ENCODE measurements around the gene SLX9. TPM values are rescaled to one million over a fixed set of nuclear protein-coding genes. Genes with fewer than 3 reads are reported as not detected.

SLX9 gene
- total RNA-seq, 4 donors from 2014 or later, result 8.1 to 46.0 (median 16.6) TPM

GRCh38 chr21:44947930-44948331 is 8.1 kb downstream of the SLX9 start:
- Histone ChIP-seq H3K27me3 (no peaks in the 10 kb centered on the region), H3K4me3 (no peak overlapping the region), H3K36me3 (no peaks in the 10 kb centered on the region), H3K4me1 (peaks cover 0 to 19% (median 10%) of the 10 kb centered on the region in 4 donors), H3K27ac (no peak overlapping the region), H3K9me3 (no peaks in the 10 kb centered on the region)
- DNase-seq, result no peak
- intact Hi-C loops (cut with DNase I; ENCODE audit: low total_unique reads) (loop anchor here (2.0 kb wide), 1 partner anchor 183 kb away; no protein-coding TSS in a partner anchor), in situ Hi-C loops (cut with MboI; ENCODE audit: low pct_ligation_motif_present in 1 of 4, low pct_unique_long_range_greater_than_20kb in 1 of 4, low sequenced_read_pairs in 3 of 4) (loop anchor here in 3 of 4 donors (5.0 to 25.0 kb wide), 3 partner anchors 136 to 189 kb away; partner anchors contain the start of genes SUMO3 (in 1 of the 3) and UBE2G2 (in 1 of the 3))
- WGBS, 2 donors (ENCODE audit: low coverage in 1 of 2), result 60 to 94% methylated on average over 1 to 32 of the region's 33 CpGs
- TF ChIP-seq POLR2AphosphoS5 (IDR thresholded peaks at IDR 0.05) (no peak), POLR2A (IDR thresholded peaks at IDR 0.05) (no peak), EP300 (IDR thresholded peaks at IDR 0.05; ENCODE audit: low read depth) (no peak)
- TF ChIP-seq, protein P1, sequence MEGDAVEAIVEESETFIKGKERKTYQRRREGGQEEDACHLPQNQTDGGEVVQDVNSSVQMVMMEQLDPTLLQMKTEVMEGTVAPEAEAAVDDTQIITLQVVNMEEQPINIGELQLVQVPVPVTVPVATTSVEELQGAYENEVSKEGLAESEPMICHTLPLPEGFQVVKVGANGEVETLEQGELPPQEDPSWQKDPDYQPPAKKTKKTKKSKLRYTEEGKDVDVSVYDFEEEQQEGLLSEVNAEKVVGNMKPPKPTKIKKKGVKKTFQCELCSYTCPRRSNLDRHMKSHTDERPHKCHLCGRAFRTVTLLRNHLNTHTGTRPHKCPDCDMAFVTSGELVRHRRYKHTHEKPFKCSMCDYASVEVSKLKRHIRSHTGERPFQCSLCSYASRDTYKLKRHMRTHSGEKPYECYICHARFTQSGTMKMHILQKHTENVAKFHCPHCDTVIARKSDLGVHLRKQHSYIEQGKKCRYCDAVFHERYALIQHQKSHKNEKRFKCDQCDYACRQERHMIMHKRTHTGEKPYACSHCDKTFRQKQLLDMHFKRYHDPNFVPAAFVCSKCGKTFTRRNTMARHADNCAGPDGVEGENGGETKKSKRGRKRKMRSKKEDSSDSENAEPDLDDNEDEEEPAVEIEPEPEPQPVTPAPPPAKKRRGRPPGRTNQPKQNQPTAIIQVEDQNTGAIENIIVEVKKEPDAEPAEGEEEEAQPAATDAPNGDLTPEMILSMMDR (IDR thresholded peaks at IDR 0.05), result no peak

DNA sequence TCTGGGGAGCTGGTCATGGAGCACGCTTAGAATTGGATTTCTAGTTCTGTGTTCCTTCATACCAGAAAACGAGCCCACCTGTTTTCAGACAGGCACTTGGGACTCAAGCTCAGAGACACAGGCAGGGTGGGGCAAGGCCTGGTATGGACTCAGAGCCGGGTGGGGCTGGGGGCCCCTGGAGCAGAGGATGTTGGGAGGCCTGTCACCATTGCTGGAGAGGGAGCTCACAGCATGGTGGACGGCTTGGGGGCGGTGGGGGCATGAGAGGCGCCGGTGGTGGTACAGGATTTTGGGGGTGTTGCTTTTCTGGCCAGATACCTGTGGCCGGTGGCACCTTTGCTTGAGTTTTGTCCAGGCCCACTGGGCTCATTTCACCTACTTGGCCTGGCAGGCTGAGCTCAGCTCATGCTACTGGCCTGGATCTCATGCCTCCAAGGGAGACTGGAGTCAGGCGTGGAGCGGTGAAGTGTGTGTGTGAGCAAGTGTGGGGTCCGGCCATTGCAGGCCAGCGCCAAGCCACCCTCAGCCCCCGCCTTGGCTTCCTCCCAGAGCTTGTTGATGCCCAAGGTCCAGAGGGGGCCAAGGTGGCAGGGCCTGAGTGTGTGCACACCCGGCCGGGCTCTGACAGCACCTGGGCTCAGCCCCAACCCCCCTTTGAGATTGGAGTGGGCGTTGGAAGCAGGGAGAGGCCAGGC is 8.7 kb downstream of the SLX9 start:
- 94% methylated on average over 15 of the region's 16 CpGs; no CpG with 5 or more reads in 1 of the 2 donors for WGBS, 2 donors (ENCODE audit: low coverage in 1 of 2)
- Histone ChIP-seq H3K27me3 (no peaks in the 10 kb centered on the region), H3K9me3 (no peaks in the 10 kb centered on the region), H3K4me3 (no peak overlapping the region), H3K4me1 (peaks cover 0 to 17% (median 11%) of the 10 kb centered on the region in 4 donors), H3K27ac (no peak overlapping the region), H3K36me3 (no peaks in the 10 kb centered on the region)
- DNase-seq, result no peak
- in situ Hi-C loops (cut with MboI; ENCODE audit: low pct_ligation_motif_present in 1 of 4, low pct_unique_long_range_greater_than_20kb in 1 of 4, low sequenced_read_pairs in 3 of 4) (loop anchor here in 3 of 4 donors (5.0 to 25.0 kb wide), 3 partner anchors 136 to 189 kb away; partner anchors contain the start of genes SUMO3 (in 1 of the 3) and UBE2G2 (in 1 of the 3)), intact Hi-C loops (cut with DNase I; ENCODE audit: low total_unique reads) (loop anchor here (2.0 kb wide), 1 partner anchor 182 kb away; no protein-coding TSS in a partner anchor)
- TF ChIP-seq, protein P1 (IDR thresholded peaks at IDR 0.05), result no peak
- TF ChIP-seq POLR2AphosphoS5 (IDR thresholded peaks at IDR 0.05) (no peak), POLR2A (IDR thresholded peaks at IDR 0.05) (no peak), EP300 (IDR thresholded peaks at IDR 0.05; ENCODE audit: low read depth) (no peak)

- Histone ChIP-seq H3K27ac (no peak overlapping the region), H3K27me3 (no peaks in the 10 kb centered on the region)
Measured at GRCh38 chr21:44949161-44949778, 9.4 kb downstream of the SLX9 start.

More at GRCh38 chr21:44949161-44949778, 9.4 kb downstream of the SLX9 start:
- no peak for TF ChIP-seq POLR2AphosphoS5 (IDR thresholded peaks at IDR 0.05)
- TF ChIP-seq POLR2A (IDR thresholded peaks at IDR 0.05), result no peak
- TF ChIP-seq EP300 (IDR thresholded peaks at IDR 0.05; ENCODE audit: low read depth), result no peak
- TF ChIP-seq, protein P1 (IDR thresholded peaks at IDR 0.05), result no peak
- intact Hi-C loops (cut with DNase I; ENCODE audit: low total_unique reads), result loop anchor here (2.0 kb wide), 1 partner anchor 182 kb away; no protein-coding TSS in a partner anchor
- H3K9me3 ChIP-seq, result no peaks in the 10 kb centered on the region
- in situ Hi-C loops (cut with MboI; ENCODE audit: low pct_ligation_motif_present in 1 of 4, low pct_unique_long_range_greater_than_20kb in 1 of 4, low sequenced_read_pairs in 3 of 4), result loop anchor here in 3 of 4 donors (5.0 to 25.0 kb wide), 3 partner anchors 137 to 188 kb away; partner anchors contain the start of genes SUMO3 (in 1 of the 3) and UBE2G2 (in 1 of the 3)
- H3K4me3 ChIP-seq, result no peak overlapping the region
- no peak for DNase-seq
- H3K4me1 ChIP-seq, result peaks cover 0 to 17% (median 11%) of the 10 kb centered on the region in 4 donors
- H3K36me3 ChIP-seq, result no peaks in the 10 kb centered on the region
- 83% methylated on average over 30 of the region's 30 CpGs; no CpG with 5 or more reads in 1 of the 2 donors for WGBS, 2 donors (ENCODE audit: low coverage in 1 of 2)

Data from transverse colon (tissue), 4 donors.